ENCODE data around the gene PPP1R12C.

PPP1R12C gene

GRCh38 chr19:55141696-55142095 lies 24.3 kb upstream of the PPP1R12C start:
- Histone ChIP-seq H3K79me2 (ENCODE audit: insufficient read depth, low read length) (no peaks in the 10 kb centered on the region), H3K9ac (ENCODE audit: low read depth, low read length, poor library complexity, severe bottlenecking) (no peak overlapping the region), H4K20me1 (ENCODE audit: insufficient read depth, low read length, poor library complexity, severe bottlenecking) (no peaks in the 10 kb centered on the region), H3K9me2 (replicated peaks; ENCODE audit: low read depth, low read length) (no peaks in the 10 kb centered on the region), H3K4me2 (ENCODE audit: low read depth, low read length, poor library complexity, severe bottlenecking) (no peak overlapping the region), H3K4me1 (ENCODE audit: insufficient read depth, low read length, poor library complexity, severe bottlenecking) (peaks cover 6% of the 10 kb centered on the region), H3K27me3 (ENCODE audit: insufficient read depth, low read length, poor library complexity, severe bottlenecking) (no peaks in the 10 kb centered on the region), H3K9me3 (ENCODE audit: insufficient read depth, low read depth, low read length) (no peaks in the 10 kb centered on the region), H3K4me3 (ENCODE audit: low read length, poor library complexity, severe bottlenecking) (no peak overlapping the region), H3F3A (ENCODE audit: low read depth) (no peaks in the 10 kb centered on the region), H2AFZ (ENCODE audit: low read length) (no peak overlapping the region), H3K36me3 (ENCODE audit: insufficient read depth, low read length) (no peaks in the 10 kb centered on the region)
- TF ChIP-seq EZH2phosphoT487 (IDR thresholded peaks at IDR 0.05; ENCODE audit: borderline replicate concordance) (no peak), CTCF (conservative IDR thresholded peaks at IDR 0.05; ENCODE audit: low read length) (no peak)

GRCh38 chr19:55137915-55138314 lies 20.5 kb upstream of the PPP1R12C start:
- Histone ChIP-seq H3K4me2 (ENCODE audit: low read depth, low read length, poor library complexity, severe bottlenecking) (no peak overlapping the region), H4K20me1 (ENCODE audit: insufficient read depth, low read length, poor library complexity, severe bottlenecking) (no peaks in the 10 kb centered on the region), H3K4me3 (ENCODE audit: low read length, poor library complexity, severe bottlenecking) (no peak overlapping the region), H3K27me3 (ENCODE audit: insufficient read depth, low read length, poor library complexity, severe bottlenecking) (no peaks in the 10 kb centered on the region), H3F3A (ENCODE audit: low read depth) (no peaks in the 10 kb centered on the region), H2AFZ (ENCODE audit: low read length) (no peak overlapping the region), H3K79me2 (ENCODE audit: insufficient read depth, low read length) (no peaks in the 10 kb centered on the region), H3K9me2 (replicated peaks; ENCODE audit: low read depth, low read length) (no peaks in the 10 kb centered on the region), H3K4me1 (ENCODE audit: insufficient read depth, low read length, poor library complexity, severe bottlenecking) (peaks cover 3% of the 10 kb centered on the region), H3K36me3 (ENCODE audit: insufficient read depth, low read length) (no peaks in the 10 kb centered on the region), H3K9ac (ENCODE audit: low read depth, low read length, poor library complexity, severe bottlenecking) (no peak overlapping the region), H3K9me3 (ENCODE audit: insufficient read depth, low read depth, low read length) (no peaks in the 10 kb centered on the region)
- no peak for TF ChIP-seq EZH2phosphoT487 (IDR thresholded peaks at IDR 0.05; ENCODE audit: borderline replicate concordance)
- no peak for TF ChIP-seq CTCF (conservative IDR thresholded peaks at IDR 0.05; ENCODE audit: low read length)

- Histone ChIP-seq H2AFZ (ENCODE audit: low read length) (no peak overlapping the region), H4K20me1 (ENCODE audit: insufficient read depth, low read length, poor library complexity, severe bottlenecking) (no peaks in the 10 kb centered on the region), H3F3A (ENCODE audit: low read depth) (no peaks in the 10 kb centered on the region), H3K79me2 (ENCODE audit: insufficient read depth, low read length) (no peaks in the 10 kb centered on the region), H3K9ac (ENCODE audit: low read depth, low read length, poor library complexity, severe bottlenecking) (no peak overlapping the region), H3K9me2 (replicated peaks; ENCODE audit: low read depth, low read length) (no peaks in the 10 kb centered on the region), H3K27me3 (ENCODE audit: insufficient read depth, low read length, poor library complexity, severe bottlenecking) (no peaks in the 10 kb centered on the region), H3K9me3 (ENCODE audit: insufficient read depth, low read depth, low read length) (no peaks in the 10 kb centered on the region), H3K4me1 (ENCODE audit: insufficient read depth, low read length, poor library complexity, severe bottlenecking) (peaks cover 3% of the 10 kb centered on the region), H3K36me3 (ENCODE audit: insufficient read depth, low read length) (no peaks in the 10 kb centered on the region), H3K4me3 (ENCODE audit: low read length, poor library complexity, severe bottlenecking) (no peak overlapping the region), H3K4me2 (ENCODE audit: low read depth, low read length, poor library complexity, severe bottlenecking) (no peak overlapping the region)
- TF ChIP-seq CTCF (conservative IDR thresholded peaks at IDR 0.05; ENCODE audit: low read length) (no peak), EZH2phosphoT487 (IDR thresholded peaks at IDR 0.05; ENCODE audit: borderline replicate concordance) (no peak)
Observed at GRCh38 chr19:55136399-55137102, 19.1 kb upstream of the PPP1R12C start.

Data from Loucy (cell line).